ENCODE results near the gene FOXJ1.

FOXJ1 gene

GRCh38 chr17:76136276-76137000 lies 4.6 kb downstream of the FOXJ1 start:
- no peak for DNase-seq (ENCODE audit: low spot score)
- Histone ChIP-seq H3K4me3 (no peak overlapping the region), H3K27ac (no peak overlapping the region)
- TF ChIP-seq CTCF (IDR thresholded peaks at IDR 0.05), result no peak

GRCh38 chr17:76135810-76136188 lies 5.2 kb downstream of the FOXJ1 start:
- no peak for DNase-seq (ENCODE audit: low spot score)
- TF ChIP-seq CTCF (IDR thresholded peaks at IDR 0.05), result no peak
- H3K27ac ChIP-seq, result no peak overlapping the region
- H3K4me3 ChIP-seq, result no peak overlapping the region

GRCh38 chr17:76134911-76135809 lies 5.9 kb downstream of the FOXJ1 start:
- no peak overlapping the region for H3K27ac ChIP-seq
- no peak for DNase-seq (ENCODE audit: low spot score)

GRCh38 chr17:76132574-76133338 lies 8.3 kb downstream of the FOXJ1 start:
- no peak overlapping the region for H3K4me3 ChIP-seq
- no peak for TF ChIP-seq CTCF (IDR thresholded peaks at IDR 0.05)

More at GRCh38 chr17:76134911-76135809, 5.9 kb downstream of the FOXJ1 start:
- no peak for TF ChIP-seq CTCF (IDR thresholded peaks at IDR 0.05)
- no peak overlapping the region for H3K4me3 ChIP-seq

GRCh38 chr17:76131692-76132573 lies 9.1 kb downstream of the FOXJ1 start:
- TF ChIP-seq CTCF (IDR thresholded peaks at IDR 0.05), result no peak
- H3K4me3 ChIP-seq, result no peak overlapping the region
- DNase-seq (ENCODE audit: low spot score), result no peak
- H3K27ac ChIP-seq, result no peak overlapping the region

More at GRCh38 chr17:76132574-76133338, 8.3 kb downstream of the FOXJ1 start:
- H3K27ac ChIP-seq, result no peak overlapping the region
- DNase-seq (ENCODE audit: low spot score), result no peak

- H3K27ac ChIP-seq, result no peak overlapping the region
- TF ChIP-seq CTCF (IDR thresholded peaks at IDR 0.05), result no peak
- no peak overlapping the region for H3K4me3 ChIP-seq
- no peak for DNase-seq (ENCODE audit: low spot score)
Measured at GRCh38 chr17:76131051-76131691, 9.9 kb downstream of the FOXJ1 start.

All from coronary artery (tissue), 2 donors.